ENCODE measurements around the gene ELAC2. TPM values are rescaled to one million over a fixed set of nuclear protein-coding genes. Genes with fewer than 3 reads are reported as not detected.

The ELAC2 gene
- total RNA-seq, 1 experiment from 2014 or later, result 74.9 TPM

- DNase-seq (ENCODE audit: low read depth), result no peak
Observed at GRCh38 chr17:13024016-13024415, 6.2 kb upstream of the ELAC2 start.

GRCh38 chr17:13016881-13017654, 759 bp downstream of the ELAC2 start:
- DNase-seq (ENCODE audit: low read depth), result no peak

GRCh38 chr17:13014801-13015200, 3.0 kb downstream of the ELAC2 start:
- no peak for DNase-seq (ENCODE audit: low read depth)

GRCh38 chr17:13010959-13011358, 6.9 kb downstream of the ELAC2 start:
- DNase-seq (ENCODE audit: low read depth), result no peak

GRCh38 chr17:13008461-13008860, 9.4 kb downstream of the ELAC2 start:
- DNase-seq (ENCODE audit: low read depth), result no peak

GRCh38 chr17:13005530-13005929, 12.3 kb downstream of the ELAC2 start:
- no peak for DNase-seq (ENCODE audit: low read depth)

- peak; percentile 62 for DNase-seq (ENCODE audit: low read depth)
Observed at GRCh38 chr17:13004336-13004735, 13.5 kb downstream of the ELAC2 start.

GRCh38 chr17:13003927-13004326, 13.9 kb downstream of the ELAC2 start:
- DNase-seq (ENCODE audit: low read depth), result no peak

GRCh38 chr17:13003454-13003851, 14.4 kb downstream of the ELAC2 start:
- no peak for DNase-seq (ENCODE audit: low read depth)

GRCh38 chr17:13002761-13003453, 14.9 kb downstream of the ELAC2 start:
- peak; percentile 66 for DNase-seq (ENCODE audit: low read depth)

GRCh38 chr17:13001991-13002615, 15.7 kb downstream of the ELAC2 start:
- no peak for DNase-seq (ENCODE audit: low read depth)

GRCh38 chr17:13000561-13000960, 17.3 kb downstream of the ELAC2 start:
- no peak for DNase-seq (ENCODE audit: low read depth)

- no peak for DNase-seq (ENCODE audit: low read depth)
Observed at GRCh38 chr17:12998874-12999273, 19.0 kb downstream of the ELAC2 start.

GRCh38 chr17:12998461-12998860, 19.4 kb downstream of the ELAC2 start:
- no peak for DNase-seq (ENCODE audit: low read depth)

- DNase-seq (ENCODE audit: low read depth), result no peak
Observed at GRCh38 chr17:12996941-12997340, 20.9 kb downstream of the ELAC2 start.

GRCh38 chr17:12996357-12996756, 21.5 kb downstream of the ELAC2 start:
- DNase-seq (ENCODE audit: low read depth), result no peak

GRCh38 chr17:12995896-12996295, 21.9 kb downstream of the ELAC2 start:
- no peak for DNase-seq (ENCODE audit: low read depth)

GRCh38 chr17:12995106-12995895, 22.5 kb downstream of the ELAC2 start:
- no peak for DNase-seq (ENCODE audit: low read depth)

GRCh38 chr17:12994341-12995074, 23.3 kb downstream of the ELAC2 start:
- DNase-seq (ENCODE audit: low read depth), result no peak

- no peak for DNase-seq (ENCODE audit: low read depth)
Observed at GRCh38 chr17:12993631-12994030, 24.2 kb downstream of the ELAC2 start.

- DNase-seq (ENCODE audit: low read depth), result no peak
Observed at GRCh38 chr17:12992676-12993075, 25.2 kb downstream of the ELAC2 start.

Data from M059J (cell line).